ENCODE results near the gene TRIM13. TPM values are rescaled to one million over a fixed set of nuclear protein-coding genes. Genes with fewer than 3 reads are reported as not detected.
A peak's percentile ranks its signal among the peaks of the same experiment; 100 is the strongest.

TRIM13 gene
- total RNA-seq, 4 donors from 2014 or later = 11.4 to 21.5 (median 19.1) TPM

GRCh38 chr13:50017819-50018218, 21.0 kb downstream of the TRIM13 start:
- peaks cover 33 to 34% of the 10 kb centered on the region in 2 donors for H3K4me1 ChIP-seq
- no peak overlapping the region for H3K4me3 ChIP-seq
- peaks cover 0 to 24% of the 10 kb centered on the region in 2 donors for H3K36me3 ChIP-seq
- no peak for TF ChIP-seq CTCF (IDR thresholded peaks at IDR 0.05 in 4 of 5, conservative IDR thresholded peaks at IDR 0.05 in 1 of 5)
- no peak for TF ChIP-seq POLR2A (IDR thresholded peaks at IDR 0.05)
- in situ Hi-C loops (cut with MboI; ENCODE audit: low sequenced_read_pairs in 4 of 4) (no loop called here), intact Hi-C loops (cut with DNase I; ENCODE audit: low total_unique reads) (no loop called here)
- ATAC-seq (no peak), DNase-seq (no peak)
- no peaks in the 10 kb centered on the region for H3K9me3 ChIP-seq
- H3K27me3 ChIP-seq = no peaks in the 10 kb centered on the region
- peak overlapping the region in 1 of 4 donors; percentile 6 for H3K27ac ChIP-seq

GRCh38 chr13:50025436-50025835, 28.6 kb downstream of the TRIM13 start:
- no peak for DNase-seq
- H3K27ac ChIP-seq = no peak overlapping the region
- H3K9me3 ChIP-seq = no peaks in the 10 kb centered on the region
- no peak overlapping the region for H3K4me3 ChIP-seq
- in situ Hi-C loops (cut with MboI; ENCODE audit: low sequenced_read_pairs in 4 of 4) = no loop called here
- intact Hi-C loops (cut with DNase I; ENCODE audit: low total_unique reads) = no loop called here
- no peak for ATAC-seq
- no peak for TF ChIP-seq CTCF (IDR thresholded peaks at IDR 0.05 in 4 of 5, conservative IDR thresholded peaks at IDR 0.05 in 1 of 5)
- no peak for TF ChIP-seq POLR2A (IDR thresholded peaks at IDR 0.05)
- H3K27me3 ChIP-seq = no peaks in the 10 kb centered on the region
- H3K4me1 ChIP-seq = no peaks in the 10 kb centered on the region
- H3K36me3 ChIP-seq = peaks cover 0 to 16% of the 10 kb centered on the region in 2 donors

DNA sequence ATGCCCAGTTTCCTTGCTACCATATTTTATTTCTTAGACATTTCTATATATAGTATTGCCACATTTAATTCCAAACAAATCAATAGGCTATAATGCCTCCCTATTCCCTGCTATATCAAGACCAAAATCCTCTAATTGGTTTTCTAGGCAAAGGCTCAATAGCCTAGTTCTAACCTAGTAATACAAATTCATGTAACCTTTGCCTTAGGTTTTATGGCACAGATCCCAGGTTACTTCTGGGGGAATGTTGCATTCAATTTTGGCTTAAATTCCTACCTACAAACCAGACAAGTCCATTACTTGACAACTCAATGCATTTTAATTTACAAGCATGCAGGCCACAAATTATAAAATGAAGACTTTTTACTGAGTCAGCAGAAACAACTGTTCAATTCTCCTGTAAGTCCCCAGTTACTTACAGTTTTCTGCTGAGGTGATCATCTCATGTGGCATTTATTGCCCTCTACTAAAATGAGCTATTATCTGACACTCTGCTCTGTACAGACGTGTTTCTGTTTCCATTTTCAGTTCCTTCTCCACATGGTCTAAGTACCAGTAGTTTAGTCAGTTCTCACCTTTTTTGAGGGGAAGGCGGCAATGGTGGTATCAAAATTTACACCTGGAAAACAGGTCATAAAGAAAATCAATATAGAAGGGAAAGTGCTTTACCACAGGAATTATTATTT, 30.1 kb downstream of the TRIM13 start:
- no peaks in the 10 kb centered on the region for H3K27me3 ChIP-seq
- H3K36me3 ChIP-seq = peaks cover 0 to 7% of the 10 kb centered on the region in 2 donors
- H3K4me1 ChIP-seq = no peaks in the 10 kb centered on the region
- no peak overlapping the region for H3K4me3 ChIP-seq
- intact Hi-C loops (cut with DNase I; ENCODE audit: low total_unique reads) = no loop called here
- no peaks in the 10 kb centered on the region for H3K9me3 ChIP-seq
- DNase-seq (no peak), ATAC-seq (no peak)
- H3K27ac ChIP-seq = no peak overlapping the region
- in situ Hi-C loops (cut with MboI; ENCODE audit: low sequenced_read_pairs in 4 of 4) = no loop called here
- TF ChIP-seq CTCF (IDR thresholded peaks at IDR 0.05 in 4 of 5, conservative IDR thresholded peaks at IDR 0.05 in 1 of 5) = no peak
- no peak for TF ChIP-seq POLR2A (IDR thresholded peaks at IDR 0.05)

DNA sequence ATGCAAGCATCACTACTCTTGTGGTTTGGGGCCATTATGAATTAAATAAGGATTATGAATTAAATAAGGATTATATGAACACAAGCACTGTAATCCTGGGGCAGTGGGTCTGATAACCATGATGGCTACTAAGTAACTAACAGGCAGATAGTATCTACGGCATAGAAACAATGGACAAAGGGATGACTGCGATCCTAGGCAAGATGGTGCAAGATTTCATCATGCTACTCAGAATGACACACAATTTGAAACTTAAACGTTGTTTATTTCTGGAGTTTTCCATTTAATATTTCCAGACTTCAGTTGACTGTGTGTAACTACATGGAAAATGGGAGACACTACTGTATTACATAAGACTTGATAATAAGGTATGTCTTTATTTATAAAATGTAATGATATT, 33.5 kb downstream of the TRIM13 start:
- no peak for TF ChIP-seq POLR2A (IDR thresholded peaks at IDR 0.05)
- TF ChIP-seq CTCF (IDR thresholded peaks at IDR 0.05 in 4 of 5, conservative IDR thresholded peaks at IDR 0.05 in 1 of 5) = no peak
- H3K36me3 ChIP-seq = no peaks in the 10 kb centered on the region
- intact Hi-C loops (cut with DNase I; ENCODE audit: low total_unique reads) (no loop called here), in situ Hi-C loops (cut with MboI; ENCODE audit: low sequenced_read_pairs in 4 of 4) (no loop called here)
- no peaks in the 10 kb centered on the region for H3K27me3 ChIP-seq
- DNase-seq (no peak), ATAC-seq (no peak)
- no peak overlapping the region for H3K27ac ChIP-seq
- no peak overlapping the region for H3K4me3 ChIP-seq
- H3K4me1 ChIP-seq = no peaks in the 10 kb centered on the region
- no peaks in the 10 kb centered on the region for H3K9me3 ChIP-seq

- no peak overlapping the region for H3K4me3 ChIP-seq
- no peaks in the 10 kb centered on the region for H3K36me3 ChIP-seq
- intact Hi-C loops (cut with DNase I; ENCODE audit: low total_unique reads) (no loop called here), in situ Hi-C loops (cut with MboI; ENCODE audit: low sequenced_read_pairs in 4 of 4) (no loop called here)
- H3K27ac ChIP-seq = no peak overlapping the region
- TF ChIP-seq CTCF (IDR thresholded peaks at IDR 0.05 in 4 of 5, conservative IDR thresholded peaks at IDR 0.05 in 1 of 5) (no peak), POLR2A (IDR thresholded peaks at IDR 0.05) (no peak)
- no peaks in the 10 kb centered on the region for H3K4me1 ChIP-seq
- ATAC-seq (no peak), DNase-seq (no peak)
- H3K27me3 ChIP-seq = no peaks in the 10 kb centered on the region
- no peaks in the 10 kb centered on the region for H3K9me3 ChIP-seq
Observed at GRCh38 chr13:50033725-50034124, 36.9 kb downstream of the TRIM13 start.

Measured in gastrocnemius medialis (tissue), 4 donors.